HEK293 (cell line): ENCODE results near the gene F3.
A peak's percentile ranks its signal among the peaks of the same experiment; 100 is the strongest.

Experiments
- BCL11A ChIP-seq: fragments of 450-650 bp; formaldehyde crosslinking; IDR thresholded peaks from 2 replicates; pipeline ENCODE4 v1.5.1; 2016; ENCODE audit warnings: low read depth, missing biosample characterization, missing genetic modification characterization
- GLI4 ChIP-seq: fragments of 450-650 bp; formaldehyde crosslinking; IDR thresholded peaks from 2 replicates; pipeline ENCODE4 v1.5.1; 2016; ENCODE audit warnings: missing biosample characterization, missing genetic modification characterization
- SP3 ChIP-seq: fragments of 450-650 bp; formaldehyde crosslinking; IDR thresholded peaks from 2 replicates; pipeline ENCODE4 v1.5.1; 2016; ENCODE audit warnings: missing biosample characterization, missing genetic modification characterization
- SP7 ChIP-seq: fragments of 450-650 bp; formaldehyde crosslinking; IDR thresholded peaks from 2 replicates; pipeline ENCODE4 v1.5.1; 2016; ENCODE audit warnings: missing biosample characterization, missing genetic modification characterization
- WT1 ChIP-seq: fragments of 450-650 bp; formaldehyde crosslinking; IDR thresholded peaks from 2 replicates; pipeline ENCODE4 v1.5.1; 2016; ENCODE audit warnings: missing biosample characterization, missing genetic modification characterization
- YY2 ChIP-seq: fragments of 450-650 bp; formaldehyde crosslinking; IDR thresholded peaks from 2 replicates; pipeline ENCODE4 v1.5.1; 2016; ENCODE audit warnings: missing biosample characterization, missing genetic modification characterization
- ZFP41 ChIP-seq: fragments of 450-650 bp; formaldehyde crosslinking; IDR thresholded peaks from 2 replicates; pipeline ENCODE4 v1.5.1; 2016; ENCODE audit warnings: missing biosample characterization, missing genetic modification characterization, borderline replicate concordance
- ZNF114 ChIP-seq: fragments of 450-650 bp; formaldehyde crosslinking; IDR thresholded peaks from 2 replicates; pipeline ENCODE4 v1.5.0; 2017; ENCODE audit warnings: missing biosample characterization, missing genetic modification characterization
- ZNF121 ChIP-seq: fragments of 450-650 bp; formaldehyde crosslinking; IDR thresholded peaks from 2 replicates; pipeline ENCODE4 v1.5.1; 2016; ENCODE audit warnings: missing biosample characterization, missing genetic modification characterization
- ZNF174 ChIP-seq: fragments of 450-650 bp; formaldehyde crosslinking; IDR thresholded peaks from 2 replicates; pipeline ENCODE4 v1.5.0; 2017; ENCODE audit warnings: missing biosample characterization, mild to moderate bottlenecking, missing genetic modification characterization
- ZNF23 ChIP-seq: fragments of 450-650 bp; formaldehyde crosslinking; IDR thresholded peaks from 2 replicates; pipeline ENCODE4 v1.5.1; 2016; ENCODE audit warnings: missing biosample characterization, missing genetic modification characterization, borderline replicate concordance
- ZNF366 ChIP-seq: fragments of 450-650 bp; formaldehyde crosslinking; conservative IDR thresholded peaks from 2 replicates; pipeline ENCODE4 v1.5.1; 2016; ENCODE audit warnings: missing biosample characterization, missing genetic modification characterization
- ZNF529 ChIP-seq: fragments of 450-650 bp; formaldehyde crosslinking; IDR thresholded peaks from 2 replicates; pipeline ENCODE4 v1.5.1; 2017; ENCODE audit warnings: missing genetic modification characterization, missing biosample characterization; ENCODE audit not compliant: insufficient replicate concordance
- ZNF571 ChIP-seq: fragments of 450-650 bp; formaldehyde crosslinking; IDR thresholded peaks from 2 replicates; pipeline ENCODE4 v1.5.0; 2017; ENCODE audit warnings: missing biosample characterization, missing genetic modification characterization
- ZNF610 ChIP-seq: fragments of 450-650 bp; formaldehyde crosslinking; IDR thresholded peaks from 2 replicates; pipeline ENCODE4 v1.5.1; 2016; ENCODE audit warnings: missing biosample characterization, missing genetic modification characterization, borderline replicate concordance
- ZNF677 ChIP-seq: fragments of 450-650 bp; IDR thresholded peaks from 2 replicates; pipeline ENCODE4 v1.5.0; 2018; ENCODE audit warnings: missing biosample characterization, mild to moderate bottlenecking, missing genetic modification characterization, moderate library complexity
- ZSCAN30 ChIP-seq: fragments of 450-650 bp; IDR thresholded peaks from 2 replicates; pipeline ENCODE4 v1.5.1; 2018; ENCODE audit warnings: missing biosample characterization, mild to moderate bottlenecking, missing genetic modification characterization, moderate library complexity
- TF ChIP-seq, protein P1 (sequence below): fragments of 450-650 bp; formaldehyde crosslinking; IDR thresholded peaks from 2 replicates; pipeline ENCODE4 v1.5.1; 2016; ENCODE audit warnings: missing biosample characterization, missing genetic modification characterization, borderline replicate concordance
- TF ChIP-seq, protein P2 (sequence below): fragments of 450-650 bp; formaldehyde crosslinking; optimal IDR thresholded peaks from 2 replicates; pipeline ENCODE3; 2016; ENCODE audit warnings: missing biosample characterization, mild to moderate bottlenecking, missing genetic modification characterization
- TF ChIP-seq, protein P3 (sequence below): fragments of 450-650 bp; formaldehyde crosslinking; IDR thresholded peaks from 2 replicates; pipeline ENCODE4 v1.5.1; 2016; ENCODE audit warnings: missing biosample characterization, missing genetic modification characterization
- TF ChIP-seq, protein P4 (sequence below): fragments of 450-650 bp; formaldehyde crosslinking; IDR thresholded peaks from 2 replicates; pipeline ENCODE4 v1.5.1; 2017; ENCODE audit warnings: missing biosample characterization, missing genetic modification characterization
- TF ChIP-seq, protein P5 (sequence below): fragments of 450-650 bp; formaldehyde crosslinking; IDR thresholded peaks from 2 replicates; pipeline ENCODE4 v1.5.1; 2016; ENCODE audit warnings: missing biosample characterization, missing genetic modification characterization

The F3 gene

DNA sequence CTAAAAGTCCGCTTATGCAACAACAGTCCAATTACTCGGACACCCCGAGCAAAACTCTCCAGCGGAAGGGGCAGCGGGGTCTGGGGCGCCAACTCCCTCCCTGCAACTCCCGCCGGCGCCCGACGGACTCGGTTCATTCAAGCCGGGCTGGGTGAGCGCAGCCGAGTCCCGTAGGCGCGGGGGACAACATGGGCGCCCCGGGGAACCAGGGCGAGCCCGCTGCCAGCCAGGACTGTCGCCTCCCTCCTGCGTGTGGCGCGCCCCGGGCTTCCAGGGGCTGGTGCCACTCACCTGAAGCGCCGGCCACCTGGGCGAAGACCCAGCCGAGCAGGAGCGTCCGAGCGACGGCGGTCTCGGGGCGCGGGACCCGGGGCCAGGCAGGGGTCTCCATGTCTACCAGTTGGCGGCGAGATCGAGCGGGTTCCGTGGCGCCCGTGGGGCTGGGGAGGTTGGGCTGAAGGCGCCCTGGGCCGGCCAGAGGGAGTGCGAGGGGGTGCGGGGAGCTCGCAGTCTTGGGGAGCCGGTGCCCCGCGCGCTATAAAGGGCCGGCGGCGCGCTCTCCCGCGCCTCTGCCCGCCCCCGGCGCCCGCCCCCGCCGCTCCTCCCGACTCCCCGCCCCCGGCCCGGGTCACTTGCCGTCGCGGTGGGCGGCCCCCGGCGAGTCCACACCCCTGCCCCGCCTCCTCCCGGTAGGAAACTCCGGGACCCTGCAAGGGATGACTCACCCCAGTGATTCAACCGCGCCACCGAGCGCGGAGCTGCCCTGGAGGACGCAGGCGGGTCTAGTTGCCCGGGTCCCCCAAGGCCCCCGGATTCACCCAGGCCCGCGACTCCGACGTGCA is at the start of gene F3 (continued):
- TF ChIP-seq BCL11A (tag by site-specific recombination) (no peak), ZNF677 (no peak), ZSCAN30 (tag by site-specific recombination) (peak; percentile 12), GLI4 (no peak), WT1 (tag by site-specific recombination) (no peak; the same call in 1 of the 2 replicates), YY2 (tag by site-specific recombination) (no peak), ZNF174 (tag by site-specific recombination) (no peak), ZNF366 (tag by site-specific recombination) (no peak), ZFP41 (no peak), ZNF114 (no peak), SP7 (tag by site-specific recombination) (peak; percentile 45; the same call in 1 of the 2 replicates), ZNF610 (no peak), ZNF121 (no peak), SP3 (peak; percentile 79), ZNF23 (tag by site-specific recombination) (no peak), ZNF571 (tag by site-specific recombination) (no peak), ZNF529 (tag by site-specific recombination) (no peak)
- TF ChIP-seq, protein P1, sequence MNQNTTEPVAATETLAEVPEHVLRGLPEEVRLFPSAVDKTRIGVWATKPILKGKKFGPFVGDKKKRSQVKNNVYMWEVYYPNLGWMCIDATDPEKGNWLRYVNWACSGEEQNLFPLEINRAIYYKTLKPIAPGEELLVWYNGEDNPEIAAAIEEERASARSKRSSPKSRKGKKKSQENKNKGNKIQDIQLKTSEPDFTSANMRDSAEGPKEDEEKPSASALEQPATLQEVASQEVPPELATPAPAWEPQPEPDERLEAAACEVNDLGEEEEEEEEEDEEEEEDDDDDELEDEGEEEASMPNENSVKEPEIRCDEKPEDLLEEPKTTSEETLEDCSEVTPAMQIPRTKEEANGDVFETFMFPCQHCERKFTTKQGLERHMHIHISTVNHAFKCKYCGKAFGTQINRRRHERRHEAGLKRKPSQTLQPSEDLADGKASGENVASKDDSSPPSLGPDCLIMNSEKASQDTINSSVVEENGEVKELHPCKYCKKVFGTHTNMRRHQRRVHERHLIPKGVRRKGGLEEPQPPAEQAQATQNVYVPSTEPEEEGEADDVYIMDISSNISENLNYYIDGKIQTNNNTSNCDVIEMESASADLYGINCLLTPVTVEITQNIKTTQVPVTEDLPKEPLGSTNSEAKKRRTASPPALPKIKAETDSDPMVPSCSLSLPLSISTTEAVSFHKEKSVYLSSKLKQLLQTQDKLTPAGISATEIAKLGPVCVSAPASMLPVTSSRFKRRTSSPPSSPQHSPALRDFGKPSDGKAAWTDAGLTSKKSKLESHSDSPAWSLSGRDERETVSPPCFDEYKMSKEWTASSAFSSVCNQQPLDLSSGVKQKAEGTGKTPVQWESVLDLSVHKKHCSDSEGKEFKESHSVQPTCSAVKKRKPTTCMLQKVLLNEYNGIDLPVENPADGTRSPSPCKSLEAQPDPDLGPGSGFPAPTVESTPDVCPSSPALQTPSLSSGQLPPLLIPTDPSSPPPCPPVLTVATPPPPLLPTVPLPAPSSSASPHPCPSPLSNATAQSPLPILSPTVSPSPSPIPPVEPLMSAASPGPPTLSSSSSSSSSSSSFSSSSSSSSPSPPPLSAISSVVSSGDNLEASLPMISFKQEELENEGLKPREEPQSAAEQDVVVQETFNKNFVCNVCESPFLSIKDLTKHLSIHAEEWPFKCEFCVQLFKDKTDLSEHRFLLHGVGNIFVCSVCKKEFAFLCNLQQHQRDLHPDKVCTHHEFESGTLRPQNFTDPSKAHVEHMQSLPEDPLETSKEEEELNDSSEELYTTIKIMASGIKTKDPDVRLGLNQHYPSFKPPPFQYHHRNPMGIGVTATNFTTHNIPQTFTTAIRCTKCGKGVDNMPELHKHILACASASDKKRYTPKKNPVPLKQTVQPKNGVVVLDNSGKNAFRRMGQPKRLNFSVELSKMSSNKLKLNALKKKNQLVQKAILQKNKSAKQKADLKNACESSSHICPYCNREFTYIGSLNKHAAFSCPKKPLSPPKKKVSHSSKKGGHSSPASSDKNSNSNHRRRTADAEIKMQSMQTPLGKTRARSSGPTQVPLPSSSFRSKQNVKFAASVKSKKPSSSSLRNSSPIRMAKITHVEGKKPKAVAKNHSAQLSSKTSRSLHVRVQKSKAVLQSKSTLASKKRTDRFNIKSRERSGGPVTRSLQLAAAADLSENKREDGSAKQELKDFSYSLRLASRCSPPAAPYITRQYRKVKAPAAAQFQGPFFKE (tag by site-specific recombination) = 0 out of 2 replicates have a peak, but pooled peaks have one; percentile 27
- TF ChIP-seq, protein P2, sequence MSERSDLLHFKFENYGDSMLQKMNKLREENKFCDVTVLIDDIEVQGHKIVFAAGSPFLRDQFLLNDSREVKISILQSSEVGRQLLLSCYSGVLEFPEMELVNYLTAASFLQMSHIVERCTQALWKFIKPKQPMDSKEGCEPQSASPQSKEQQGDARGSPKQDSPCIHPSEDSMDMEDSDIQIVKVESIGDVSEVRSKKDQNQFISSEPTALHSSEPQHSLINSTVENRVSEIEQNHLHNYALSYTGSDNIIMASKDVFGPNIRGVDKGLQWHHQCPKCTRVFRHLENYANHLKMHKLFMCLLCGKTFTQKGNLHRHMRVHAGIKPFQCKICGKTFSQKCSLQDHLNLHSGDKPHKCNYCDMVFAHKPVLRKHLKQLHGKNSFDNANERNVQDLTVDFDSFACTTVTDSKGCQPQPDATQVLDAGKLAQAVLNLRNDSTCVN (tag by site-specific recombination) = peak; percentile 95
- TF ChIP-seq, protein P3, sequence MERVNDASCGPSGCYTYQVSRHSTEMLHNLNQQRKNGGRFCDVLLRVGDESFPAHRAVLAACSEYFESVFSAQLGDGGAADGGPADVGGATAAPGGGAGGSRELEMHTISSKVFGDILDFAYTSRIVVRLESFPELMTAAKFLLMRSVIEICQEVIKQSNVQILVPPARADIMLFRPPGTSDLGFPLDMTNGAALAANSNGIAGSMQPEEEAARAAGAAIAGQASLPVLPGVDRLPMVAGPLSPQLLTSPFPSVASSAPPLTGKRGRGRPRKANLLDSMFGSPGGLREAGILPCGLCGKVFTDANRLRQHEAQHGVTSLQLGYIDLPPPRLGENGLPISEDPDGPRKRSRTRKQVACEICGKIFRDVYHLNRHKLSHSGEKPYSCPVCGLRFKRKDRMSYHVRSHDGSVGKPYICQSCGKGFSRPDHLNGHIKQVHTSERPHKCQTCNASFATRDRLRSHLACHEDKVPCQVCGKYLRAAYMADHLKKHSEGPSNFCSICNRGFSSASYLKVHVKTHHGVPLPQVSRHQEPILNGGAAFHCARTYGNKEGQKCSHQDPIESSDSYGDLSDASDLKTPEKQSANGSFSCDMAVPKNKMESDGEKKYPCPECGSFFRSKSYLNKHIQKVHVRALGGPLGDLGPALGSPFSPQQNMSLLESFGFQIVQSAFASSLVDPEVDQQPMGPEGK (tag by site-specific recombination) = peak; percentile 91
- TF ChIP-seq, protein P4, sequence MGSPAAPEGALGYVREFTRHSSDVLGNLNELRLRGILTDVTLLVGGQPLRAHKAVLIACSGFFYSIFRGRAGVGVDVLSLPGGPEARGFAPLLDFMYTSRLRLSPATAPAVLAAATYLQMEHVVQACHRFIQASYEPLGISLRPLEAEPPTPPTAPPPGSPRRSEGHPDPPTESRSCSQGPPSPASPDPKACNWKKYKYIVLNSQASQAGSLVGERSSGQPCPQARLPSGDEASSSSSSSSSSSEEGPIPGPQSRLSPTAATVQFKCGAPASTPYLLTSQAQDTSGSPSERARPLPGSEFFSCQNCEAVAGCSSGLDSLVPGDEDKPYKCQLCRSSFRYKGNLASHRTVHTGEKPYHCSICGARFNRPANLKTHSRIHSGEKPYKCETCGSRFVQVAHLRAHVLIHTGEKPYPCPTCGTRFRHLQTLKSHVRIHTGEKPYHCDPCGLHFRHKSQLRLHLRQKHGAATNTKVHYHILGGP = no peak
- TF ChIP-seq, protein P5, sequence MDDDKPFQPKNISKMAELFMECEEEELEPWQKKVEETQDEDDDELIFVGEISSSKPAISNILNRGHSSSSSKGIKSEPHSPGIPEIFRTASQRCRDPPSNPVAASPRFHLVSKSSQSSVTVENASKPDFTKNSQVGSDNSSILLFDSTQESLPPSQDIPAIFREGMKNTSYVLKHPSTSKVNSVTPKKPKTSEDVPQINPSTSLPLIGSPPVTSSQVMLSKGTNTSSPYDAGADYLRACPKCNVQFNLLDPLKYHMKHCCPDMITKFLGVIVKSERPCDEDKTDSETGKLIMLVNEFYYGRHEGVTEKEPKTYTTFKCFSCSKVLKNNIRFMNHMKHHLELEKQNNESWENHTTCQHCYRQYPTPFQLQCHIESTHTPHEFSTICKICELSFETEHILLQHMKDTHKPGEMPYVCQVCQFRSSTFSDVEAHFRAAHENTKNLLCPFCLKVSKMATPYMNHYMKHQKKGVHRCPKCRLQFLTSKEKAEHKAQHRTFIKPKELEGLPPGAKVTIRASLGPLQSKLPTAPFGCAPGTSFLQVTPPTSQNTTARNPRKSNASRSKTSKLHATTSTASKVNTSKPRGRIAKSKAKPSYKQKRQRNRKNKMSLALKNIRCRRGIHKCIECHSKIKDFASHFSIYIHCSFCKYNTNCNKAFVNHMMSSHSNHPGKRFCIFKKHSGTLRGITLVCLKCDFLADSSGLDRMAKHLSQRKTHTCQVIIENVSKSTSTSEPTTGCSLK (tag by site-specific recombination) = no peak
